Gastrocnemius medialis (tissue), 4 donors: Measurements from ENCODE around the gene SCNN1A.
A peak's percentile ranks its signal among the peaks of the same experiment; 100 is the strongest.

ENCODE experiments used
- POLR2A ChIP-seq, 2 donors: fragments of 450-650 bp; IDR thresholded peaks; one replicate each; pipeline ENCODE4 v1.6.1; 2017; ENCODE audit warnings: antibody characterized with exemption in 2 of 2, mild to moderate bottlenecking in 2 of 2, moderate library complexity in 2 of 2
- TF ChIP-seq, protein P1 (sequence below), 5 experiments: fragments of 450-650 bp in 3 of 5; fragments of 200-600 bp in 2 of 5; sonication (generic) in 2 of 5; IDR thresholded peaks in 4 of 5; conservative IDR thresholded peaks in 1 of 5; 1 replicate in 4 of 5; 2 replicates in 1 of 5; pipeline ENCODE4 v1.5.1; 2016 to 2019; ENCODE audit warnings: antibody characterized with exemption in 5 of 5, mild to moderate bottlenecking in 3 of 5, moderate library complexity in 3 of 5

- TF ChIP-seq, protein P1, sequence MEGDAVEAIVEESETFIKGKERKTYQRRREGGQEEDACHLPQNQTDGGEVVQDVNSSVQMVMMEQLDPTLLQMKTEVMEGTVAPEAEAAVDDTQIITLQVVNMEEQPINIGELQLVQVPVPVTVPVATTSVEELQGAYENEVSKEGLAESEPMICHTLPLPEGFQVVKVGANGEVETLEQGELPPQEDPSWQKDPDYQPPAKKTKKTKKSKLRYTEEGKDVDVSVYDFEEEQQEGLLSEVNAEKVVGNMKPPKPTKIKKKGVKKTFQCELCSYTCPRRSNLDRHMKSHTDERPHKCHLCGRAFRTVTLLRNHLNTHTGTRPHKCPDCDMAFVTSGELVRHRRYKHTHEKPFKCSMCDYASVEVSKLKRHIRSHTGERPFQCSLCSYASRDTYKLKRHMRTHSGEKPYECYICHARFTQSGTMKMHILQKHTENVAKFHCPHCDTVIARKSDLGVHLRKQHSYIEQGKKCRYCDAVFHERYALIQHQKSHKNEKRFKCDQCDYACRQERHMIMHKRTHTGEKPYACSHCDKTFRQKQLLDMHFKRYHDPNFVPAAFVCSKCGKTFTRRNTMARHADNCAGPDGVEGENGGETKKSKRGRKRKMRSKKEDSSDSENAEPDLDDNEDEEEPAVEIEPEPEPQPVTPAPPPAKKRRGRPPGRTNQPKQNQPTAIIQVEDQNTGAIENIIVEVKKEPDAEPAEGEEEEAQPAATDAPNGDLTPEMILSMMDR (IDR thresholded peaks at IDR 0.05 in 4 of 5, conservative IDR thresholded peaks at IDR 0.05 in 1 of 5), result peak; percentile 3 to 43 (median 23)
- peak; percentile 75 to 79 for TF ChIP-seq POLR2A (IDR thresholded peaks at IDR 0.05)
Observed at GRCh38 chr12:6383572-6384498, 8.5 kb upstream of the SCNN1A start, which contains the start of gene LTBR.
